Common myeloid progenitor, CD34-positive (primary cell): Measurements from ENCODE around the gene SHISA6.

Source experiments
- CTCF ChIA-PET: fragments of 350-600 bp; sonication (Branson Sonifier 250); formaldehyde crosslinking; loops from one replicate; lab custom pipeline; 2021; ENCODE audit warnings: antibody characterized with exemption; lab: Charles Lee
- POLR2A ChIA-PET: fragments of 350-600 bp; sonication (Branson Sonifier 250); formaldehyde crosslinking; loops from one replicate; lab custom pipeline; 2021; ENCODE audit warnings: antibody characterized with exemption; lab: Charles Lee
- DNase-seq, 3 donors: peaks; one replicate each; pipeline versions ENCODE4 v3.0.0 to v3.0.0-alpha.2; 2013
- H3K27ac ChIP-seq, 2 experiments: 1 replicate in 1 of 2; 2 replicates in 1 of 2; pipeline ENCODE4 v1.7.0; 2013; ENCODE audit warnings: inconsistent platforms in 2 of 2, low read length in 2 of 2, mild to moderate bottlenecking in 2 of 2, low read depth in 1 of 2, moderate library complexity in 1 of 2; ENCODE audit not compliant: severe bottlenecking in 2 of 2, insufficient read depth in 1 of 2, poor library complexity in 1 of 2
- H3K27me3 ChIP-seq, 5 experiments: replicated peaks in 2 of 5; 1 replicate in 3 of 5; 2 replicates in 2 of 5; pipeline versions ENCODE4 v1.6.1 to v1.7.0; 2013; ENCODE audit warnings: low read length in 4 of 5, mild to moderate bottlenecking in 2 of 5, moderate library complexity in 2 of 5, inconsistent platforms in 1 of 5; ENCODE audit not compliant: insufficient read depth in 5 of 5, control insufficient read depth in 4 of 5
- H3K36me3 ChIP-seq, 4 experiments: 1 replicate in 2 of 4; 2 replicates in 2 of 4; pipeline versions ENCODE4 v1.6.1 to v1.7.0; 2013; ENCODE audit warnings: low read length in 3 of 4, control low read depth in 1 of 4, mild to moderate bottlenecking in 1 of 4; ENCODE audit not compliant: control insufficient read depth in 4 of 4, insufficient read depth in 4 of 4
- H3K4me1 ChIP-seq, 4 experiments: 1 replicate in 3 of 4; 2 replicates in 1 of 4; pipeline versions ENCODE4 v1.6.1 to v1.7.1; 2013; ENCODE audit warnings: low read length in 3 of 4, mild to moderate bottlenecking in 3 of 4, control low read depth in 1 of 4, inconsistent platforms in 1 of 4, moderate library complexity in 1 of 4; ENCODE audit not compliant: control insufficient read depth in 4 of 4, insufficient read depth in 4 of 4; ENCODE audit errors: control extremely low read depth in 1 of 4
- H3K4me3 ChIP-seq, 7 experiments: 1 replicate in 4 of 7; 2 replicates in 3 of 7; pipeline versions ENCODE4 v1.5.1 to v1.7.0; 2013; ENCODE audit warnings: mild to moderate bottlenecking in 7 of 7, low read length in 6 of 7, moderate library complexity in 6 of 7, inconsistent platforms in 2 of 7, low read depth in 2 of 7, control low read depth in 1 of 7; ENCODE audit not compliant: insufficient read depth in 4 of 7, control insufficient read depth in 1 of 7; ENCODE audit errors: extremely low read depth in 1 of 7
- H3K9me3 ChIP-seq, 5 experiments: 1 replicate in 4 of 5; 2 replicates in 1 of 5; pipeline versions ENCODE4 v1.6.1 to v1.7.1; 2013; ENCODE audit warnings: low read length in 4 of 5, mild to moderate bottlenecking in 2 of 5, inconsistent platforms in 1 of 5, low read depth in 1 of 5, moderate library complexity in 1 of 5; ENCODE audit not compliant: control insufficient read depth in 4 of 5, insufficient read depth in 2 of 5; ENCODE audit errors: control extremely low read depth in 1 of 5
- WGBS: methylation state at CpG from one replicate; pipeline ENCODE4 v1.1.5; 2013; ENCODE audit not compliant: insufficient coverage; 5-methylcytosine and 5-hydroxymethylcytosine counted together

Gene SHISA6

DNA sequence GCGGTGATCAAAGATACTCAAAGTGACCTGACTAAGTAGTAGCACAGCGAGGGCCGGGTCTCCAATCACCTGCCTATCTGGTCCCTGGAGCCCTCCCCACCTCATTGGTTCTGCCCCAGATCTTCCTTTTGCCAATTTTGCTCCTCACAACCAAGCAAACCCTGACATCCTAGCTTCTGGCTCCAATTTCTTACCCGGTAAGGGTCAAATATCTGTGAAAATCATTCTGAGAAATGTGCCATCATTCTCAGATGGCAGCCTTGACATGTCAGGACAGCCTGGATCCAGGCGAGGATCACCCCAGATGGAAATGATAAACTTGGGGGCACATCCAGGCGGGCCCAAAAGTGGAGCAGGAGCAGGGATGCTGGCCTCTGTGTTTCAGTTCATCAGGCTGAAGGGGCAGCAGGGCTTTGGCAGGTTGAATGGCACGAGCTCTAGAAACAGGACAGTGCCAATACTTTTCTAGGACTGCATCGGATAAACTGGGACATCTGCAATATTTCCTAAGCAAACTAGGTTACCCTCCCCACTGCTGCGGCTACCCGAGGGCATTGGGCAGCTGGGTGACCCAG lies 83.9 kb downstream of the SHISA6 start:
- no peak for DNase-seq
- ChIA-PET POLR2A (no interaction called here), CTCF (no interaction called here)
- no peak overlapping the region for H3K27ac ChIP-seq
- no peaks in the 10 kb centered on the region for H3K36me3 ChIP-seq
- no peaks in the 10 kb centered on the region for H3K27me3 ChIP-seq
- no peak overlapping the region for H3K4me3 ChIP-seq
- no peaks in the 10 kb centered on the region for H3K4me1 ChIP-seq
- 96% methylated on average over 8 of the region's 10 CpGs for WGBS
- peaks cover 0 to 2% (median 0%) of the 10 kb centered on the region in 5 experiments for H3K9me3 ChIP-seq

DNA sequence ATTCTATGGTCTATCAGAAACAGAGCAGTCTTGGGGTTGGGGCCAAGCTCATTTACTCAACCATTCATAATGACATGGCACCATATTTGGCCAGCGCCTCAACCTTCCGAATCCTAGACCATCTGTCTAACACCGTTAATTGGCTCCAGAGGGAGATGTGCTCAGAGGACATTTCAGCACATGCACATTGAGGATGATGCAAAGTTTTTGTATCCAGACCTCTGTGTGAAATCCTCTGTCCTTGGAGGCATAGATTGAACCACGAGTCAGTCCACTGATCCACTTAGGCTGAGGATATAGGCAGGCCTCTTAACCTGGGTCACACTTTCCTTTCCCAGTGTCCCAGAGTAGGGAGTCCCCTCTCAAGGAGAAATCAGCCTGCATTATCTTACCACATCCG lies 85.5 kb downstream of the SHISA6 start:
- WGBS: 95% methylated on average over 4 of the region's 5 CpGs
- DNase-seq: no peak
- Histone ChIP-seq H3K36me3 (no peaks in the 10 kb centered on the region), H3K9me3 (no peaks in the 10 kb centered on the region), H3K27me3 (no peaks in the 10 kb centered on the region), H3K4me3 (no peak overlapping the region), H3K27ac (no peak overlapping the region), H3K4me1 (no peaks in the 10 kb centered on the region)
- CTCF ChIA-PET: no interaction called here
- POLR2A ChIA-PET: no interaction called here

DNA sequence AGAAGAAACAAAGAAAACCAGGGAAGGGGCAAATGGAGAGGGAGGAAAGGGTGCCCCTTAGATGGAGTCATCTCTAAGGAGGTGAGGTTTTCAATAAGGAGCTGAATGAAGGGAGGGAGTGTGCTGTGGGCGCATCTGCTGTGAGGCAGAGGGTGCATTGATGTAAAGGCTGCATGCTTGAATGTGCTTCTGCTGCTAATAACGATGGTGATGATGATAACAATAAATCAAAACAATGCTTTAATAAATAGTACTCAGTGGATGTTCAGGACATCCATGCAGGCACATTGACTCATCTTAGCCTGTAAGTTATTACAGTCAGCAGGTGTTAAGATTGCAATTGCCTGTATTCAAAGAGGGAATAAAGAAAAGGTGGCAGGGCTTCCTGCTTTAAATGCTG lies 87.8 kb downstream of the SHISA6 start:
- Histone ChIP-seq H3K27ac (no peak overlapping the region), H3K4me1 (no peaks in the 10 kb centered on the region), H3K4me3 (no peak overlapping the region), H3K9me3 (no peaks in the 10 kb centered on the region), H3K27me3 (no peaks in the 10 kb centered on the region), H3K36me3 (no peaks in the 10 kb centered on the region)
- no peak for DNase-seq
- CTCF ChIA-PET: no interaction called here
- WGBS: no CpG with 5 or more reads among the region's 2 CpGs
- POLR2A ChIA-PET: no interaction called here

DNA sequence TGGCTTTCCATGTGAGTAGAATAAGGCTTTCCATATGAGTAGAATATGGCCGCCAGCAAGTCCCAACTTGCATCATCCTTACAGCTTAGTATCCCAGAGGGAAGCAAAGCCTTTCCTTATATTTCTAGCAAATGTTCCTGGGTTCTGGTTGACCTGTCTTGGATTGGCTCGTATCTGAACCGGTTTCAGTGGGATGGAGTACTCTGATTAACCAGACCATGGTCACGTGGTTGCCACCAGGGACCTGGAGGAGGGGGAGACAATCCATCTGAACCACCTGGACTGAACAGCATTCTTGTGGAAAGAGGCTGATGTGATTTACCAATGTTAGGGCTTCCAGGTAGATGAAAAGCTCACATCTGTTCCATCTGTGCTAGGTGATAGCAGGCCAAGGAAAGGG lies 89.0 kb downstream of the SHISA6 start:
- no peaks in the 10 kb centered on the region for H3K9me3 ChIP-seq
- H3K4me3 ChIP-seq: no peak overlapping the region
- CTCF ChIA-PET: no interaction called here
- H3K27me3 ChIP-seq: no peaks in the 10 kb centered on the region
- no peaks in the 10 kb centered on the region for H3K4me1 ChIP-seq
- POLR2A ChIA-PET: no interaction called here
- H3K36me3 ChIP-seq: no peaks in the 10 kb centered on the region
- 100% methylated on average over 3 of the region's 4 CpGs for WGBS
- no peak overlapping the region for H3K27ac ChIP-seq
- DNase-seq: no peak

DNA sequence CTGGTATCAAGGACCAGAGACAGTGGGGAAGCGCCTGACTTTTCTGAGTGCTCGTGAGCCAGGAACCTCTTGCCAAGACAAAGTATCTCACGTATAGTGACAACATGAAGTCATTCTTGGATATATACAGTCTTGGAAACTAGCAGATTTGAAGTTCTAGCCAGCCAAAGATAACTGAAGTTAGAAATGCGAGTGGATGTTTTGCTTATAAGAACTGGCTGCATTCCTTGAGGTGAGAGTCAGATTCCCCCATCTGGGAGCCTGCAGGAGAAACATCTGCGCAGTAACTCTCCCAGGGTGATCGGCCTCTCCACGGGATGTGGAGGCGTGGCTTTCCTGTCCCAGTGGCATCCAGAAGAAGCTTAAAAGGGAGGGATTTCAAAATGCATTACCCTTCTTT lies 89.8 kb downstream of the SHISA6 start:
- WGBS: 35% methylated on average over 7 of the region's 8 CpGs
- H3K27me3 ChIP-seq: no peaks in the 10 kb centered on the region

DNA sequence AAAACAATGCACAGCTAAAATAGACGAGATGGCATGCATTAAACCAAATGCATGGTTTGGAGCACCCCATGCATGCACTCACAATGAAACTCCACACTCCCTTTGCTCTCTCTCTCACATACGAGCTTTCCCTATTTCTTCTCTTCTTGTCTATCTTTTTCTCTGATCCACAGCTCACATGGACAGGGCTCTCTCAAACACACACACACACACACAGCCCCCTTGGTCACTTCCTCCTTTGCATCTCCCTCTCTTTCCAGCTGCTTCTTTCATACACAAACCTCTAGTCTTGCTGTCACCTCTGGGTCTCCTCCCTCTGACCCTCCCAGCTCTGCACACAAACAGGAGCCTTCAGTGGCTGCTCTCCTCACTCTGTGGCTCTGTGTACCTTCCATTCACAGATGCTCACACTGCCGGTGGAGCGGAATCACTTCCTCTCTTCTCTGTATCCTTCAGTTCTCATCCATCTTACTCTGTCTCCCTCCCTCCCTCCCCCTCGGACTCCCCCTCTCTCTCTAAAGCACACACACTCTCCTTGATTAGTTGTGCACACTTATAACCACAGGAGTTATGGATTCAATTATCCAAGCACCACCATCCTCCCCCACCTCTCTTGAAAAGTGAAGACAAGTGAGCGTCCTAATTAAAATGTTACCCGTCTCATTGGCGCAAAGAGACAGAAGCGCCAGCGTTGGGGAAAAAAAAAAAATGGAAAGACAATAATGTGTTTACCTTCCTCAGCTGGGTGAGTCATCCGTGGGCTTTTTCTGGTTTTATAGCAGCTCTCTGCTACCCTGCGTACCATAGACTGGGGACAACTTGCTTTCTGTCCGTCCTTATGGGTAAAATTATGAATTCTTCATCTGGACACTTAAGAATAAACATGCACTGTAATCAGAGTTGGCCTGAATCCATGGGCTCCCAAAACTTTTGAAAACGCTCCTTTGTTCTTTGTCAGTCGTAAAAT lies 90.8 kb downstream of the SHISA6 start:
- WGBS: 86% methylated on average over 12 of the region's 15 CpGs

More for the DNA sequence above, 89.8 kb downstream of the SHISA6 start:
- no peak overlapping the region for H3K27ac ChIP-seq
- no peak overlapping the region for H3K4me3 ChIP-seq
- H3K36me3 ChIP-seq: no peaks in the 10 kb centered on the region
- ChIA-PET CTCF (no interaction called here), POLR2A (no interaction called here)
- DNase-seq: no peak
- H3K4me1 ChIP-seq: no peaks in the 10 kb centered on the region
- no peaks in the 10 kb centered on the region for H3K9me3 ChIP-seq

DNA sequence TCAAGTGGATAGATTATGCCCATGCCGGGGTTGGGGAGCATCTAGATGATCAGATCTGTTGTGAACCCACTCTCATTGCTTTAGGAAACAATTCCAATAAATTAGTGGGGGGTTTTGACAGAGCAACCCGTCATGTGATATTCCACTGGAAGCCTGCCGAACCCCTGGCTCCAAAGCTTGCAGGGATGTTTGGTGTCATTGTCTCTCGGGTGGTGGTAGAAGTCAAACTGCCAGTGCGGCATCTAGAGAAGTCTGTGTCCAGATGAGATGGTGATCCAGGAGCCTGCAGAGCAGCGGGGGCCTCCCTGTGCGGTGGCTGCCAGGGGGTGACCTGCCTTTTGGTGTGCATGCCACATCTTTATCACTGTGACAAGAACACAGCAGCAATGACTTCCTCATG lies 91.7 kb downstream of the SHISA6 start:
- POLR2A ChIA-PET: no interaction called here
- H3K4me1 ChIP-seq: no peaks in the 10 kb centered on the region
- WGBS: 100% methylated on average over 6 of the region's 7 CpGs
- no peaks in the 10 kb centered on the region for H3K9me3 ChIP-seq
- H3K27ac ChIP-seq: no peak overlapping the region
- DNase-seq: no peak
- CTCF ChIA-PET: no interaction called here
- no peak overlapping the region for H3K4me3 ChIP-seq
- peaks cover 0 to 2% (median 0%) of the 10 kb centered on the region in 5 experiments for H3K27me3 ChIP-seq
- no peaks in the 10 kb centered on the region for H3K36me3 ChIP-seq

More for the DNA sequence above, 90.8 kb downstream of the SHISA6 start:
- no peaks in the 10 kb centered on the region for H3K9me3 ChIP-seq
- no peak overlapping the region for H3K4me3 ChIP-seq
- H3K36me3 ChIP-seq: no peaks in the 10 kb centered on the region
- no peaks in the 10 kb centered on the region for H3K4me1 ChIP-seq
- DNase-seq: no peak
- H3K27ac ChIP-seq: no peak overlapping the region
- ChIA-PET POLR2A (no interaction called here), CTCF (no interaction called here)
- H3K27me3 ChIP-seq: no peaks in the 10 kb centered on the region
